NCI-H1092 treated with DMSO at 0.1 percent for 48 hours (cell line): Measurements from ENCODE around the gene RNF41.
A peak's percentile ranks its signal among the peaks of the same experiment; 100 is the strongest.
"Not testable (repeated sequence)": the region's sequence is repeated elsewhere in the genome, so short reads cannot be mapped to it uniquely, and the experiment has no call there.

Experiments used
- DNase-seq: peaks from one replicate; lab custom pipeline; 2025; lab: John Stamatoyannopoulos, UW

Gene RNF41

DNA sequence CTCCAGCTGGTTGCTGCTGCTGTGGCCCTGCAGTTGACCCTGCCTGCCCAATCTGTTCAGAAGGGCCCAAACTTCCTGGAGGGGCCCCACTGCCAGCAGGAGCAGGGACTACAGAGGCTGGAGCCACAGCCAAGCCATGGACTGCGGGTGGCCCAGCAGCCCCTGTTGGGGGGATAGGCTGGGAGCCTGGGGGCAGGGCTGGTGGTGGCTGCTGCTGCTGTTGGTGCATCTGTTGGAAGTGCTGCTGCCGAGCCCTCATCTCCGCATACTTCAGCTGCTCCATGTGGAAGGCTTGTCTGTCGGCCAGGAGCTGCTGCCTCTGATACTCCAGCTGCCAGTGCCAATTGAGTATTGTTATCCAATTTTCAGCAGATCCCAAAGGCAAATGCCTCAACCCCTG, 56.4 kb downstream of the RNF41 start:
- DNase-seq = no peak

DNA sequence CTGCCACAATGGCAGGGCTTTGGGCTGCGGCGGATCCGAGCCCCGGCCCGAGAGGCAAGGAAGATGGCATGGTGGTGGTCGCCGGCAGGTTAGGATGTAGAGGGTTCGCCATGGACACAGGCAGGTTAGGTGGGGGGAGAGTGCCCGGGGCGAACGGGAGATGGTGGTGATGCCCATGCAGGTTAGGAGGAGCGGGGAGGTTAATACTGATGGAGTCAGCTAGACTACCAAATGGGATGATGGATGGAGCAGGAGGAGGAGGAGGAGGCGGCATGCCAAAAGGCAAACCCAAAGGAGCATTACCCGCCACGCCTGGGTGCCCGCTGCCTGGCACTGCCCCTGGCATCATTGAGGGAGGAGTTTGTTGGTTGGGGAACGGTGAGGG, 57.4 kb downstream of the RNF41 start:
- DNase-seq = no peak

- no peak for DNase-seq
Observed at GRCh38 chr12:56163533-56164344, 58.0 kb downstream of the RNF41 start.

- no peak for DNase-seq
Observed at GRCh38 chr12:56162468-56163290, 59.0 kb downstream of the RNF41 start.

GRCh38 chr12:56161690-56162351, 59.9 kb downstream of the RNF41 start:
- DNase-seq = no peak

DNA sequence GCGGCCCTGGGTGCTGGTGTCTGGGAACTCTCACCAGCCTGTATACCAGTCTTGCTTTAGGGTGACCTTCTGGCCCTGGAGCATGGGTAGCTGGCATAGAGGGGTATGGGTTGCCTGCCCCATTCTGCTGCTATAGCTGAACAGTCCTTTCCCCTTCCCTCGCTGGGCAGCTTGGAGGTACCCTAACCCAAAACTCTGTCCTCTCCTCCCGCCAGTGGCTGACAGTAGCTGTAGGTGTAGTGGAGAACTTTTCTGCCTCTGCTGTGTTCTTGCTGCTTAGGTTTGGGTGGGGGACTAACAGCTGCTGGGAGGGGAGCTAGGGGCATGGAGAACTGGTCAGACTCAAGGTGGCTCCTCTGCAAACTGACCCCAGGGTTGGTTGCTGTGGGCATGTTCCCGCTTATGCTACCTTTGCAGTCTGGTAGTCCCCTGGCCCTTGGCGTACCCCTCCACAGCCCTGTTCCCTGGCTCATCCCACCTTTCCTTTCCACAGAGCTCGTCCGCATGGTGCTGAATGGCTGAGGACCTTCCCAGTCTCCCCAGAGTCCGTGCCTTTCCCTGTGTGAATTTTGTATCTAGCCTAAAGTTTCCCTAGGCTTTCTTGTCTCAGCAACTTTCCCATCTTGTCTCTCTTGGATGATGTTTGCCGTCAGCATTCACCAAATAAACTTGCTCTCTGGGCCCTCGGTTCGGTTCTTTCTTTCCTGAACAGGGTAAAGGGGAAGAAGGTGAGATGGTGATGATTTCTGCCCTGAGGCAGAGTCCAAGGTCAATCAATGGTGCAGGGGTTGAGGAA, 60.6 kb downstream of the RNF41 start:
- no peak for DNase-seq

- no peak for DNase-seq
Observed at GRCh38 chr12:56160193-56160763, 61.4 kb downstream of the RNF41 start.

DNA sequence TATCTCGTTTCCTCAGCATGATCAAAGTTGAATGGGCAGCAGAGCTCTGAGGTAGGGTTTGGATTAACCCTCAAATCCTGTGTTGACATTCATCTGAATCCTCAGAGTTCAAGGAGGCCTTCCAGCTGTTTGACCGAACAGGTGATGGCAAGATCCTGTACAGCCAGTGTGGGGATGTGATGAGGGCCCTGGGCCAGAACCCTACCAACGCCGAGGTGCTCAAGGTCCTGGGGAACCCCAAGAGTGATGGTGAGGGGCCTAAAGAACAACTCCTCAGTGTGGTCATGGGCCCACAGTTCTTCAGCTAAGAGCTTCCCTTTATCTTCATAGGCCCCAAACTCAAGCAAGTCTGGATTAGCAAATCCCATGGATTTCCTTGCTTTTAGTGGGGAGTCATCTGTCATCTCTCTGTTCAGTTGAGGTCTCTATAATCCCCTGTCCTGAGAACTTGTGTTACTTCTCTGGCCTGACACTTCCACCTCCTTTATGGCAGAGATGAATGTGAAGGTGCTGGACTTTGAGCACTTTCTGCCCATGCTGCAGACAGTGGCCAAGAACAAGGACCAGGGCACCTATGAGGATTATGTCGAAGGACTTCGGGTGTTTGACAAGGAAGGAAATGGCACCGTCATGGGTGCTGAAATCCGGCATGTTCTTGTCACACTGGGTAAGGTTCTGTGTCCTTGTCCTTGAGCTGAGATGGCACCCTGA, 62.1 kb downstream of the RNF41 start:
- no peak for DNase-seq

GRCh38 chr12:56158926-56159461, 62.7 kb downstream of the RNF41 start:
- no peak for DNase-seq

- DNase-seq = peak; percentile 92
Observed at GRCh38 chr12:56158029-56158925, 63.4 kb downstream of the RNF41 start, which contains the start of gene MYL6. TSS of gene MYL6 (plus strand) at chr12:56158359. CDS start at chr12:56158402, 43 bp downstream.

DNA sequence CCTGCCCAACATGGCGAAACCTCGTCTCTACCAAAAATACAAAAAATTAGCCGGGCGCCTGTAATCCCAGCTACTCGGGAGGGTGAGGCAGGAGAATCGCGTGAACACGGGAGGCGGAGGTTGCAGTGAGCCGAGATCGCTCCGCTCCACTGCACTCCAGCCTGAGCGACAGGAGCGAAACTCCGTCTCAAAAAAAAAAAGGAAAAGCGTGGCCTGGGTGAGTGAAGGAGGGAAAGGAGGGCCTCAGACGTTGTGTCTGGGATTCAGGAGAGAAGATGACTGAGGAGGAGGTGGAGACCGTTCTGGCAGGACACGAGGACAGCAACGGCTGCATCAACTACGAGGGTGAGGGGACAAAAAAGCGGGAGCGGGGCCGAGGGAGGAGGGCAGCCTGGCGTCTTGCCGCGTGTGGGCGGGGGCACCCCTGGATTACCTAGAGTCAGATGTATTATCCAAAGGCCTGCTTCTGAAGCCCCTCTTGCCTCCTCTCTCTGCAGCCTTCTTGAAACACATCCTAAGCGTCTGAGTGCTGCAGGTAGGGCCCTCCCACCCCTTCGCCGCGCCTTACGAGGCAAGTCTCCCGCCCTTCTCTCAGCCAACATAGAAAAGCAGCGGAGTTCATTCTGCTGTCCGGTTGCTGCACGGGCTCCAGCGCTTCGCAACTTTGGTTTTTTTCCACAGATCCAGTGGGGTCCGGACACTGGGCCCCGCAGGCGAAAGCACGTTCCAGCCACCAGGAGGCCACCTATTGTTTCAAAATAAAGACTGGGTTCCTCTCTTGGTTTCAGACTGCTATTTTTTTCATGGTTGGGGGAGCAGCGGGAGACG, 64.3 kb downstream of the RNF41 start:
- DNase-seq = peak; percentile 85

- DNase-seq = not testable (repeated sequence)
Observed at GRCh38 chr12:56156464-56157200, 65.1 kb downstream of the RNF41 start.

GRCh38 chr12:56155256-56155845, 66.4 kb downstream of the RNF41 start:
- no peak for DNase-seq

DNA sequence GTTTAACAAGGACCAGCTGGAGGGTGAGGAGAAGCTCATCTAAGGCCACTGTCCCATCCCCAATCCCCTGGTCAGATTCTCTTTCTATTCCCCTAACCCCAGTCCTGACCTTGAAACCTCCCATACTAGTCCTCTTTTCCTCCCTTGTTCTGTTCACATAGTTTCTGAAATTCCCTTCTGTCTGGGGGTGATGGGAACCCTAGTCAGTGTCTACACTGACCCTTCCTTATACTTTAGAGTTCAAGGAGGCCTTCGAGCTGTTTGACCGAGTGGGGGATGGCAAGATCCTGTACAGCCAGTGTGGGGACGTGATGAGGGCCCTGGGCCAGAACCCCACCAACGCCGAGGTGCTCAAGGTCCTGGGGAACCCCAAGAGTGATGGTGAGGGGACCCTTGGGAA, 66.9 kb downstream of the RNF41 start:
- no peak for DNase-seq

DNA sequence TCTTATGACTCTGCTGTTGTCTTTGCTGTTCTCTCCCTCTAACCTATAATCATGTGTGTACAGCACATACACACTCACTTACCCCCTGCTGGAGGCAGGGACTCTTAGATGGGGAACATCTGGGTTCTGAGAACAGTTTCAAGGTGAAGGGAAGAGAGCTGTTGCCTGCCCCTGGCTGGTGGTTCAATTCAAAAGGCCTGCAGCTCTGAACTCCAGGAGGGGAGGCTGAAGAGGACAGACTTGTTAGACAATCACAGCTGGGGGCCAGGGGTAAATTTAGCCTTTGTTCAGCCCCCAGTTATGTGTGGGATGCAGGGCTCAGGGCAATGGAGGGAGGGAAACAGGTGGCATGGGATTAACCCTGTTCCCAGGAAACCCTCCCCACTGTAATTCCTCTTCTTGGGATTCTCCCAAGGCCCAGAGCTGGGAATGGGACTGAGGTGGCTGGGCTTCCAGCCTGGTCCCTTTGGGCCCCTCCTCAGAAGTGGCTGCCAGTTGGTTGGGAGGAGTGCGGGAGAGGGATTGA, 67.4 kb downstream of the RNF41 start:
- no peak for DNase-seq

DNA sequence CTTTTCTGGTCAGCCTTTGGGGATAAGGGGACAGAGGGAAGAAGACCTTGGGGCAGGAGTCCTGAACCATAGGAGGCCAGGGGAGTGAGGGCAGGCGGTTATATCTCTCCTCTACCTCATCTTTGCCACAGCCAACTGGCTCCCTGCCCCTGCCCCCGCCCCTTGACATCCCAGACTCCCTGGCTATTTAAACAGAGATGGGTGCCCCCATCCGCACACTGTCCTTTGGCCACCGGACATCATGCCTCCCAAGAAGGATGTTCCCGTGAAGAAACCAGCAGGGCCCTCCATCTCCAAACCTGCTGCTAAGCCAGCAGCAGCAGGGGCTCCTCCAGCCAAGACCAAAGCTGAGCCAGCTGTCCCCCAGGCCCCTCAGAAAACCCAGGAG, 68.0 kb downstream of the RNF41 start:
- DNase-seq = no peak
